ENCODE data around the gene SPINK9. TPM values are rescaled to one million over a fixed set of nuclear protein-coding genes. Genes with fewer than 3 reads are reported as not detected.
A peak's percentile ranks its signal among the peaks of the same experiment; 100 is the strongest.

Gene SPINK9
- polyA plus RNA-seq, 1 donor, result not detected

GRCh38 chr5:148364343-148364742, 29.0 kb downstream of the SPINK9 start:
- H3K9me3 ChIP-seq (ENCODE audit: control insufficient read depth, low read depth, low read length), result no peaks in the 10 kb centered on the region
- no peaks in the 10 kb centered on the region for H3K36me3 ChIP-seq (ENCODE audit: control insufficient read depth, insufficient read depth, low read length)
- no peak overlapping the region for H3K4me3 ChIP-seq (ENCODE audit: low read length)
- no peaks in the 10 kb centered on the region for H3K27me3 ChIP-seq (ENCODE audit: control insufficient read depth, insufficient read depth, low read length)
- H3K27ac ChIP-seq (ENCODE audit: low read length), result no peak overlapping the region
- no peaks in the 10 kb centered on the region for H3K4me1 ChIP-seq (ENCODE audit: control insufficient read depth, insufficient read depth, low read length)
- no peak for DNase-seq

GRCh38 chr5:148368299-148368698, 32.9 kb downstream of the SPINK9 start:
- peaks cover 5% of the 10 kb centered on the region for H3K4me1 ChIP-seq (ENCODE audit: control insufficient read depth, insufficient read depth, low read length)
- DNase-seq, result no peak
- H3K9me3 ChIP-seq (ENCODE audit: control insufficient read depth, low read depth, low read length), result no peaks in the 10 kb centered on the region
- no peaks in the 10 kb centered on the region for H3K27me3 ChIP-seq (ENCODE audit: control insufficient read depth, insufficient read depth, low read length)
- no peak overlapping the region for H3K4me3 ChIP-seq (ENCODE audit: low read length)
- no peak overlapping the region for H3K27ac ChIP-seq (ENCODE audit: low read length)
- H3K36me3 ChIP-seq (ENCODE audit: control insufficient read depth, insufficient read depth, low read length), result no peaks in the 10 kb centered on the region

- DNase-seq, result peak in 1 of 2 donors; percentile 54
- no peak overlapping the region for H3K27ac ChIP-seq (ENCODE audit: low read length)
- no peak overlapping the region for H3K4me3 ChIP-seq (ENCODE audit: low read length)
- H3K4me1 ChIP-seq (ENCODE audit: control insufficient read depth, insufficient read depth, low read length), result peaks cover 6% of the 10 kb centered on the region
- H3K36me3 ChIP-seq (ENCODE audit: control insufficient read depth, insufficient read depth, low read length), result no peaks in the 10 kb centered on the region
- no peaks in the 10 kb centered on the region for H3K9me3 ChIP-seq (ENCODE audit: control insufficient read depth, low read depth, low read length)
- no peaks in the 10 kb centered on the region for H3K27me3 ChIP-seq (ENCODE audit: control insufficient read depth, insufficient read depth, low read length)
- no CpG with 5 or more reads among the region's 2 CpGs for WGBS (ENCODE audit: insufficient coverage, low lambda C conversion rate)
Observed at GRCh38 chr5:148372166-148372725, 36.9 kb downstream of the SPINK9 start.

- Histone ChIP-seq H3K4me1 (ENCODE audit: control insufficient read depth, insufficient read depth, low read length) (peaks cover 6% of the 10 kb centered on the region), H3K4me3 (ENCODE audit: low read length) (no peak overlapping the region), H3K36me3 (ENCODE audit: control insufficient read depth, insufficient read depth, low read length) (no peaks in the 10 kb centered on the region), H3K9me3 (ENCODE audit: control insufficient read depth, low read depth, low read length) (no peaks in the 10 kb centered on the region), H3K27me3 (ENCODE audit: control insufficient read depth, insufficient read depth, low read length) (no peaks in the 10 kb centered on the region), H3K27ac (ENCODE audit: low read length) (no peak overlapping the region)
- DNase-seq, result peak in 1 of 2 donors; percentile 22
Observed at GRCh38 chr5:148372893-148373292, 37.5 kb downstream of the SPINK9 start.

DNA sequence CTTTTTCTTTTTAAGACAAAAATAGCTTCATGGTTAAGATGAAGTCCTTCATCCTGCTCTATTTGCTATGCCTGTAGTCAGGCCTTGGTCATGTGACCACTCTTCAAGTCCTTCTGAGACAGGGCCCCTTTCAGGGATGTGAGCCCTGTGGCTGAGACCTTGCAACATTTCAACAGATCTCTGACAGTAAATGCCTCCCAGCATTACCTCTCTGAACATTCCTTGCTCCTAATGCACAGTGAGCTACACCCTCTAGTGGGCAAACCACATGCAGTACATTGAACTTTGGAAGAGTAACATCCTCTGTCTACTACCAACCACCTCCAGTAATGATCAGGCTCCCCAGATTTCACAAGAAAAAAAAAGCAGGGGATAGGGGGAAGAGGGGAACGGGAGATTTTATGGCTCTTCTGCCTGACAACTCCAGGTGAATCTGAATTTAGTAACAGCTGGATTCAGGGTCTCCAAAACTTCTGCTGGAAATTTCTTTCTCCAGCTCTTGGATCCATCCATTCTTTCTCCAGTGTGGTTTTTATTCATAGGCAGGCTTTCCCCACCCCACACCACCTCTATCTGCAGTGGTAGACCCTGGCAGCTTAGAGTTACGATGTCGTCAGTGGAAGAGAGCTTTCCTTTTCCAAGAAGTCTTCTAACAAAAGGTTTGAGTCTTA, 39.5 kb downstream of the SPINK9 start:
- peak; percentile 79 to 83 for DNase-seq
- Histone ChIP-seq H3K27me3 (ENCODE audit: control insufficient read depth, insufficient read depth, low read length) (no peaks in the 10 kb centered on the region), H3K27ac (ENCODE audit: low read length) (no peak overlapping the region), H3K4me1 (ENCODE audit: control insufficient read depth, insufficient read depth, low read length) (peaks cover 6% of the 10 kb centered on the region), H3K9me3 (ENCODE audit: control insufficient read depth, low read depth, low read length) (no peaks in the 10 kb centered on the region), H3K36me3 (ENCODE audit: control insufficient read depth, insufficient read depth, low read length) (no peaks in the 10 kb centered on the region), H3K4me3 (ENCODE audit: low read length) (no peak overlapping the region)
- WGBS (ENCODE audit: insufficient coverage, low lambda C conversion rate), result no CpG with 5 or more reads among the region's 3 CpGs

- no peaks in the 10 kb centered on the region for H3K9me3 ChIP-seq (ENCODE audit: control insufficient read depth, low read depth, low read length)
- H3K36me3 ChIP-seq (ENCODE audit: control insufficient read depth, insufficient read depth, low read length), result no peaks in the 10 kb centered on the region
- WGBS (ENCODE audit: insufficient coverage, low lambda C conversion rate), result no CpG with 5 or more reads among the region's 4 CpGs
- H3K27ac ChIP-seq (ENCODE audit: low read length), result no peak overlapping the region
- H3K4me1 ChIP-seq (ENCODE audit: control insufficient read depth, insufficient read depth, low read length), result peaks cover 6% of the 10 kb centered on the region
- DNase-seq, result peak in 1 of 2 donors; percentile 38
- no peak overlapping the region for H3K4me3 ChIP-seq (ENCODE audit: low read length)
- H3K27me3 ChIP-seq (ENCODE audit: control insufficient read depth, insufficient read depth, low read length), result no peaks in the 10 kb centered on the region
Observed at GRCh38 chr5:148376198-148376597, 40.8 kb downstream of the SPINK9 start.

GRCh38 chr5:148378670-148379069, 43.3 kb downstream of the SPINK9 start:
- WGBS (ENCODE audit: insufficient coverage, low lambda C conversion rate), result 57% methylated on average over 1 of the region's 3 CpGs
- Histone ChIP-seq H3K36me3 (ENCODE audit: control insufficient read depth, insufficient read depth, low read length) (no peaks in the 10 kb centered on the region), H3K4me1 (ENCODE audit: control insufficient read depth, insufficient read depth, low read length) (peaks cover 2% of the 10 kb centered on the region), H3K9me3 (ENCODE audit: control insufficient read depth, low read depth, low read length) (no peaks in the 10 kb centered on the region), H3K27ac (ENCODE audit: low read length) (no peak overlapping the region), H3K27me3 (ENCODE audit: control insufficient read depth, insufficient read depth, low read length) (no peaks in the 10 kb centered on the region), H3K4me3 (ENCODE audit: low read length) (no peak overlapping the region)
- no peak for DNase-seq

DNA sequence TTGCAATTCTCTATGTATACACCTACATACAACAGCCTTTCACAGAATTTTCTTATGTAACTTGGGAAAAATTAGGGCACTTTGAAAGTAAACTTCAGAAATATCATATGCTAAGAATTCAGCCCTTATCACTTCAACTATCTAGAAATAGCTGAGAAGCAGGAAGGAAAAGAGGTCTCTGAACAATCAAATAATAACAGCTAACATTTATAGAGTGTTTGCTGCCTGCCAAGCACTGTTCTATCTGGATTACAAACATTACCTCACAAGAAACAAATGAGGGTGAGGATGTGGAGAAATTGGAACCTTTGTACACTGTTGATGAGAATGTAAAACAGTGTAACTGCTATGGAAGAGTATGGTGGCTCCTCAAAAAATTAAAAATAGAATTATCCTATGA, 44.0 kb downstream of the SPINK9 start:
- Histone ChIP-seq H3K4me3 (ENCODE audit: low read length) (no peak overlapping the region), H3K36me3 (ENCODE audit: control insufficient read depth, insufficient read depth, low read length) (no peaks in the 10 kb centered on the region), H3K27me3 (ENCODE audit: control insufficient read depth, insufficient read depth, low read length) (no peaks in the 10 kb centered on the region), H3K27ac (ENCODE audit: low read length) (no peak overlapping the region), H3K4me1 (ENCODE audit: control insufficient read depth, insufficient read depth, low read length) (peaks cover 2% of the 10 kb centered on the region), H3K9me3 (ENCODE audit: control insufficient read depth, low read depth, low read length) (no peaks in the 10 kb centered on the region)
- DNase-seq, result no peak

DNA sequence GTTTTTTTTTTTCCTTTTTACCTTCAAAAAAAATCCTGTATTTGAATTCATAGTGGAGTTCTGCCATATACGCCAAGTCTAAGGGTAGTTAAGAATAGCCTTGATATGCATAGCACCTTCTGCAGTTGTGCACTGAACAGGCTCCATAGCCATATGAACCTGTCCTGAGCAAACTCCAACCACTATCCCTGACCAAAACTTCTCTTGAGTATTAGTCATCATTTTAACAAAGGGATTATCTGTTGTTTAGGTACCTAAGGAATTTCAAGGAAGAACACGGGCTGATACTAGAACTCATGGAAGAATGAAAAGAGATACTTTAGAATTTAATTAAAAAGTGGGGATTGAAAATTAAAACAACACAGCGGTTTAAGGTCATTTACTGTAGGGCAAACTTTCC, 46.5 kb downstream of the SPINK9 start:
- no peaks in the 10 kb centered on the region for H3K9me3 ChIP-seq (ENCODE audit: control insufficient read depth, low read depth, low read length)
- WGBS (ENCODE audit: insufficient coverage, low lambda C conversion rate), result 83% methylated on average over 1 of the region's 3 CpGs
- no peaks in the 10 kb centered on the region for H3K36me3 ChIP-seq (ENCODE audit: control insufficient read depth, insufficient read depth, low read length)
- DNase-seq, result no peak
- no peak overlapping the region for H3K27ac ChIP-seq (ENCODE audit: low read length)
- no peak overlapping the region for H3K4me3 ChIP-seq (ENCODE audit: low read length)
- no peaks in the 10 kb centered on the region for H3K27me3 ChIP-seq (ENCODE audit: control insufficient read depth, insufficient read depth, low read length)
- peaks cover 19% of the 10 kb centered on the region for H3K4me1 ChIP-seq (ENCODE audit: control insufficient read depth, insufficient read depth, low read length)

- H3K27me3 ChIP-seq (ENCODE audit: control insufficient read depth, insufficient read depth, low read length), result no peaks in the 10 kb centered on the region
- WGBS (ENCODE audit: insufficient coverage, low lambda C conversion rate), result 0% methylated on average over 1 of the region's 4 CpGs
- peaks cover 19% of the 10 kb centered on the region for H3K4me1 ChIP-seq (ENCODE audit: control insufficient read depth, insufficient read depth, low read length)
- peaks cover 2% of the 10 kb centered on the region for H3K36me3 ChIP-seq (ENCODE audit: control insufficient read depth, insufficient read depth, low read length)
- H3K27ac ChIP-seq (ENCODE audit: low read length), result peak overlapping the region; percentile 86
- no peaks in the 10 kb centered on the region for H3K9me3 ChIP-seq (ENCODE audit: control insufficient read depth, low read depth, low read length)
- DNase-seq, result no peak
- peak overlapping the region; percentile 92 for H3K4me3 ChIP-seq (ENCODE audit: low read length)
Observed at GRCh38 chr5:148382961-148383360, 47.6 kb downstream of the SPINK9 start.
